ENCODE measurements around the gene NEU2.

NEU2 gene

DNA sequence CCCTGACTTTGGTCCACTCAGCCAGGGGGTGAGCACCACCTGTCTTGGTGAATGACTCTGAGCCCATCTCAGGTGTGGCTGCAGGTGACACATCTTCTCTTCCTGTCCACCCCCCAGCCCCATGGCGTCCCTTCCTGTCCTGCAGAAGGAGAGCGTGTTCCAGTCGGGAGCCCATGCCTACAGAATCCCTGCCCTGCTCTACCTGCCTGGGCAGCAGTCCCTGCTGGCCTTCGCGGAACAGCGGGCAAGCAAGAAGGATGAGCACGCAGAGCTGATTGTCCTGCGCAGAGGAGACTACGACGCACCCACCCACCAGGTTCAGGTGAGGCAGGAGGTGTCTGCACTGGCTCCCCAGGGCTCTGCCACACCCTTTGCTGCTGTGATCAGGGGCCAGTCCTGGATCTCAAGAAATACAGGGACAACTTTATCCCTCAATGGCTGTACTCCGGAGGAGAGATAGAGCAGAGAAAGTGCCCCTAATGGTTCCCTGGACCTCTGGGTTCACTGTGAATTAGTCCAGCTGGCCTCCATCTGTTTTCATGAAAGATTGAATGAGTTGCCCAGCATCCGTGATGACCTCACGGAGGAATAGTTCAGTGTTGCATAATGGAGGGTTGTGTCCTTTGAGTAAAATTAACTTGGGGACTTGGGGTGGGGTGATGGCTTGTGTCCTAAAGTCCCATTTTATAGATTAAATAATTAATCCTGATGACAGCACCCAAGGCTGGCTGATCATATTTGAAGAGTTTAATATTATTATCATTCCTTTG, at the start of gene NEU2:
TSS of gene NEU2 (plus strand) at position 122 of the 770 bp plus-strand sequence. CDS start at position 122, 0 bp downstream.
- DNase-seq = no peak

DNA sequence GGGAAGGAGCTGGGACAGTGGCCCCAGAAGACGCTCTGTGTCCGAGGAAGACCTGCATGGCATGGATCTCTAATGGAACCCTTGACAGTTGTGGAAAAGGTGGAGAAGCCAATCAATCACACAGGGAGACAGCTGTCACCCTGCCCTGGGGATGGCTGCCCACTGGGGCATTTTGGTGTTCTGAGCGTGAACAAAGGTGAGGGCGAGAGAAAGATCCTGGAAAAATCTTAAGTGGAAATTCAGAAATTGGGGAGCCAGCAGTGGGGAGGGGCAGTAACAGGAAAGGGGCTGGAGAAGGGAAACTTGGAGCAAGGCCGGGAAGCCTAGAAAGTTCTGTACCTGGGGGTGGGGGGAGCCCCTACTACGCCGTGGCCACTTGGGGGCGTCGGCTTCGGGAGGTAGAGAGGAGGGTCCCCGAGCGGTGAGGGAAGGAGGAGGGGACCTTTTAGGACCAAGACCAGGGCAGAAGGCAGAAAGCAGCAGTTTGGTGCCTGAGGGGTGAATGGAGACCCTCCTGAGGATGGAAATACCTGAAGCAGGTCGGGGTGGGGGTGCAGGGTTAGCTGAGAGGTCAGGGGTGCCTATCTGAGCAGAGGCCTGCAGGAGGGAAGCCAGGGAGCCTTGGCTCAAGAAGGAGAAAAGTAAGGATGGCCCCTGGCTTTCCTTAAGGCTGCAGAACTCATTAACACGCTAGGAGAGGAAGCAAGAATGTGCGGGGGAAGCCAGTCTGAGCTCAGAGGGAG, 49.4 kb upstream of the NEU2 start:
- DNase-seq = no peak

GRCh38 chr2:232983669-232984140, 48.8 kb upstream of the NEU2 start:
- DNase-seq = no peak

DNA sequence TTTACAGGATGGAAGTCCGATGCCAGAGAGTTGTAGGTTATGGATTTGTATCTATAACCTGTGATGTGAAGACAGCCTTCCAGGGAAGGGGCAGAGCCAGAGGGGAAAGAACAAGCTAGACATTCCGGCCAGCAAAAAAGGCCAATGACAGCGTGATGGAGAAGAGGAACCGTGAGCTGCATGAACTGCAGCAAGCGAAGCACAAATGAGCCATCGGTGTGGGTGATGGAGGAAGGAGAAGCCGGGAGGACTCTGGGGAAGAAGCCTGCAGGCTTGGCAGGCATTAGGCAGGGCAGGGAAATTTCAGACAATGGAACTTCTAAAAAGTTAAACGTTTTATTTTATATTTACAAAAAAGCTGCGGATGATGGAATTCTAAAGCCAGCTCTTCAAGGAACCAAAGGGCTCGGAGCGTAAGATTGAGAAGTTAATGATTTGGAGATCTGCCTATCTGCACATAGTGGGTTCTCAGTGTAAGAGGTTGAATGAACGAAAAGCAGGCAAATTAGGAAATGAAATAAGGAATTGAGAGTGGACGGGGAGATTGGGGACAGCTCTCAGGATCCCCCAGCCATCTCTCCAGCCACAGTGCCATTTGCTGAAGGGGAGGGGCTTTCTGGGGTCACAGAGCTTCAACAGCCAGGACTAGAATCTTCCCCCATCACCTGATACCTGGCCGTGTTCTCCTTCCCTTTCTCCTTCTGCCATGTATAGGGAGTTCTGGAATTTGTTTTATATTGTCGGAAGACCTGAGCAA, 47.8 kb upstream of the NEU2 start:
- DNase-seq = no peak

GRCh38 chr2:232986155-232986554, 46.3 kb upstream of the NEU2 start:
- DNase-seq = no peak

- peak; percentile 24 for DNase-seq
Observed at GRCh38 chr2:232993231-232993821, 39.1 kb upstream of the NEU2 start.

GRCh38 chr2:232994446-232994845, 38.0 kb upstream of the NEU2 start:
- DNase-seq = no peak

- no peak for DNase-seq
Observed at GRCh38 chr2:232997749-232998665, 34.5 kb upstream of the NEU2 start.

DNA sequence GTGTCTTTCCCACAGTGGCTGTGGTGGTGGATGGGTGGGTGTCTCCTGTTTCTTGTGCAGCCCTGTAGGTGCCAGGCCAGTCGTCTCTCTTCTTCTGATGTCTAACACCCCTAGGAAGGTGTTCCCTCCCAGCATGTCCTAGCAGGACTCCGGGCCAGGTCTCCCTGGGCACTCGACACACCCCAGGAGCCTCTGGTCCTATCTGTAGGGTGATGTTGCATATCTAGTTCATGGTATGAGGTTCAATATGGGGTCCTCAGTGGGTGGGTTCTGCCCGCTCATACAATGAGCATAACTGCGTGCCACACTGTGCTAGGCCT, 33.8 kb upstream of the NEU2 start:
- no peak for DNase-seq

GRCh38 chr2:232999354-232999753, 33.1 kb upstream of the NEU2 start:
- no peak for DNase-seq

- DNase-seq = no peak
Observed at GRCh38 chr2:233000886-233001750, 31.4 kb upstream of the NEU2 start.

DNA sequence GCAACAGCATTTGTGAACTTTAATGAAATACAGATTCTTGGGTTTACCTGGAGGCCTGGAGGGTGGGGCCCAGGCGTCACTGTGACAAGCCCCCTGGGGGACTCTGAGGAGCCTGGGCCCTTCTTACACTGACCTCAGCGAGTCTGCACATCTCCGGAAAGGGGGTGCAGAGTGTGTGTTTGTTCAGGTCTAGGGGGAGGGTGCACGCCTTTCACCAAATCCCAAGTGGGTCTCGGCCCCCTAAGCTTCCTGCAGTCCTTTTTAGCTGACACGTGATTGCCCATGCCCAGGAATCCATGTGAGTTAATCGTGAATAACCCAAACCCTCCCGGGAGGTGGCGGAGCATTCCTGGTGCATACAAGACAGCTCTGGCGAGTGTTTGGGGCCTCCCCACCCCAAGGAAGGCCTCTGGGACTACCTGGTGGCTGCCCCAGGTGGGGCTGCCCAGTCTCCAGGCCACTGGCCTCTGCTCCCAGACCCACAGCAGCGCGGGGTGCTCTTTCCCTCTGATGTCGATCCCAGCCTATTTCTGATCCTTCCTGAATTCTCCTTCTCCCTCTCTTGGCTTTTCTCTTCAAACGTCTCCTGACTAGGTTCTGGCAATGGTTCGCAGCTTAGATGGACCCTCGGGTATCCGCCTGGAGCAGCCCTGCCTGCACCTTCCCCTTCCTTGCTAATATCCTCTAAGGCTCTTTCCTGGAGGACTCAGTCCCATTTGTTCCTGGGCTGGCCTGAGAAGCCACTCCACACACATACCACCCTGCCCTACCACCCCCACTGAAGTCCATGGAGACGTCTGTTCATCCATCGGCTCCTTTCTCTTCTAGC, 29.4 kb upstream of the NEU2 start:
- no peak for DNase-seq

- DNase-seq = no peak
Observed at GRCh38 chr2:233003658-233004555, 28.6 kb upstream of the NEU2 start.

GRCh38 chr2:233005096-233005495, 27.4 kb upstream of the NEU2 start:
- DNase-seq = no peak

DNA sequence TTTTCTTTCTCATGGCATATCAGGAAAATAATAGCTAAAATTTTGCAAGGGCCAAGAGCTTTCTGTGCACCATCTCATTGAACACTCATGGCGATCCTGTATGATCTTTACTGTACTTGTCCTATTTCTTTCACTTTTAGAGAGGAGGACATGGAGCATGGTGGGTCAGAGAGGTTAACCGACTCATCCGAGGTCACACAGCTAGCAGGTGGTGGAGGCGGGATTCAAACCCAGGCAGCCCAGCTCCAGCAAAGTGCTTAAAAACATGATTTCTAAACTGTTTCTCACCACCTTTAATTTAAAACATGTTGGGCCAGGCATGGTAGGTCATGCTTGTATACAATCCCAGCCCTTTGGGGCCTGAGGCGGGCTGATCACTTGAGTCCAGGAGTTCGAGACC, 25.8 kb upstream of the NEU2 start:
- DNase-seq = no peak

DNA sequence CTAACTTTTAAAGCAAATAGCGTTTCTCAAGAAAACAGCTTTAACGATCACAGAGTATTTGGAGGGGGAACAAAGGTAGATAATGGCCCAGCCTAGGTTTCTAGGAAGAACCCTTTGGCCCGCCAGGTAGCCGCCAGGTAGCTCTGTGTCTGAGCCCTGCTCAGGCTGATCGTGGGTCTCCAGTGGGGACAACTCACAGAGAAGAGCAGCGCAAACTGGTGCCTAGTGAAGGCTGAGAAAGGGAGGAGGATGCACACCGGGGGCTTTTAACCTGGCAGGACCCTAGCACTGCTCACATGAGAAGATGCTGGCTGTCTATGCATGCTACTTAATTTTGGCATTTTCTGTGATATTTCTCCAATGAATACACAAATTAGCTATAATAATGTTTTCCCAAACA, 25.2 kb upstream of the NEU2 start:
- DNase-seq = no peak

DNA sequence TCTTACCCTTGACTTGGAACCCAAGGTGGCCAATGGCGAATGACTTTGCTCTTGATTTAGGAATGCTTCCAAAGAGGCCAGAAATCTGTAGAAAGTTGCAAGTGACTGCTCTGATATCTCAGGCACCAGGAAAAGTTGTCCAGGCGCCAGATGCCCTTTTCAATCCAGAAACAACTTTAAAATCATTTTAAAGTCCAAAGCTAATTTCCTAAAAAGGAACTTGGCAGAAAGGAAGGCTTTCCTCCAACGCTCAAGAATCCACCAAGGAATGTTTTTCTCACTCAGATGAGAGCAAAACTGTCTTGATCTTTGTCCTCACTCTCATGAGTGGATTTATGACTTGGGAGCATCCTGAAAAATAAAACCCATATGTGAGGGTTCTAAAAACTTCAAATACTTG, 24.7 kb upstream of the NEU2 start:
- peak; percentile 28 for DNase-seq

- DNase-seq = no peak
Observed at GRCh38 chr2:233009661-233010060, 22.8 kb upstream of the NEU2 start.
